RPMI8226 (cell line): ENCODE results near the gene DCBLD1.
"Not testable (repeated sequence)": the region's sequence is repeated elsewhere in the genome, so short reads cannot be mapped to it uniquely, and the experiment has no call there.

Experiments
- DNase-seq: peaks from one replicate; pipeline ENCODE4 v3.0.0-alpha.2; 2015

DCBLD1 gene

GRCh38 chr6:117482240-117483003 is at the start of gene DCBLD1:
Gene DCBLD1 (plus strand): TSS chr6:117482674. CDS start chr6:117482782, 108 bp downstream.
- DNase-seq = peak; percentile 83

GRCh38 chr6:117440706-117441525 is 41.6 kb upstream of the DCBLD1 start:
- DNase-seq = no peak

GRCh38 chr6:117441824-117442264 is 40.6 kb upstream of the DCBLD1 start:
- no peak for DNase-seq

GRCh38 chr6:117442313-117442712 is 40.2 kb upstream of the DCBLD1 start:
- DNase-seq = not testable (repeated sequence)

- no peak for DNase-seq
These were observed 37.9 kb upstream of the DCBLD1 start for GRCh38 chr6:117444600-117444999.

GRCh38 chr6:117446861-117447260 is 35.6 kb upstream of the DCBLD1 start:
- no peak for DNase-seq

GRCh38 chr6:117448011-117448410 is 34.5 kb upstream of the DCBLD1 start:
- no peak for DNase-seq

GRCh38 chr6:117448732-117449485 is 33.6 kb upstream of the DCBLD1 start:
- DNase-seq = no peak

- DNase-seq = peak; percentile 37
These were observed 32.7 kb upstream of the DCBLD1 start for GRCh38 chr6:117449549-117450439.

- DNase-seq = no peak
These were observed 30.8 kb upstream of the DCBLD1 start for GRCh38 chr6:117451671-117452070.

- DNase-seq = no peak
These were observed 26.2 kb upstream of the DCBLD1 start for GRCh38 chr6:117456250-117456649.

- DNase-seq = no peak
These were observed 25.5 kb upstream of the DCBLD1 start for GRCh38 chr6:117456998-117457397.

- DNase-seq = no peak
These were observed 23.1 kb upstream of the DCBLD1 start for GRCh38 chr6:117459204-117459944.

GRCh38 chr6:117463762-117464665 is 18.5 kb upstream of the DCBLD1 start:
- DNase-seq = no peak

GRCh38 chr6:117464700-117465099 is 17.8 kb upstream of the DCBLD1 start:
- DNase-seq = no peak

- DNase-seq = no peak
These were observed 16.8 kb upstream of the DCBLD1 start for GRCh38 chr6:117465691-117466090.

- no peak for DNase-seq
These were observed 14.6 kb upstream of the DCBLD1 start for GRCh38 chr6:117467876-117468275.

- not testable (repeated sequence) for DNase-seq
These were observed 13.9 kb upstream of the DCBLD1 start for GRCh38 chr6:117468527-117468926.

GRCh38 chr6:117469356-117469755 is 13.1 kb upstream of the DCBLD1 start:
- DNase-seq = no peak

GRCh38 chr6:117469791-117470190 is 12.7 kb upstream of the DCBLD1 start:
- no peak for DNase-seq
